Measurements from ENCODE around the gene FKBP15. TPM values are rescaled to one million over a fixed set of nuclear protein-coding genes. Genes with fewer than 3 reads are reported as not detected.

The FKBP15 gene
- total RNA-seq, 1 donor from 2014 or later = 30.0 TPM

DNA sequence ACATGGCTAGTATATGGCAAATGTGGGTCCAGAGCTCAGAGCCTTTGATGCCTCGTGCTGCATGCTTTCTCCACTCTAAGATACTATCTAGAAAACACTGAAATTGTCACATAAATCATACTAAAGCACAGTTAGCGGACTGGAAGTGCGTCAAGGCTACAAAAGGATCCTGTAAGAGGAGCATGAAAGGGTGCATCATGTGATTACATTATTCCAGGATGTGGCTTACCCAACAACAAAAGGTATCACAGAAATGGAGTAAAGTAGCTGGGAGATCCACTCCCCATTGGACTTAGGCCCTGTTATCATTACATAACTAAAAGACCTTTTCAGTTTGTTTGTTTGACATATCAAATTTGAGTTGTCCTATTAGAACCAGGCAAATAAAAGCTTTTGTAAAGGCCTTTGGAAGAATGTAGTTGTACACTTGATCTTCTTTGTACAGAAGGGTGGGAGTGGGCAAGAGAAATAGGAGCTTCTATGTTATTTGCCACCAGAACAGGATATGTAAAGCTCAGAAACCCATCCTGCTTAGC is 7.1 kb upstream of the FKBP15 start:
- Mint-ChIP-seq H3K27me3 (ENCODE audit: low read depth) (no peaks in the 10 kb centered on the region), H3K27ac (no peak overlapping the region), H3K4me3 (no peak overlapping the region), H3K36me3 (peaks cover 6% of the 10 kb centered on the region), H3K4me1 (peaks cover 8% of the 10 kb centered on the region), H3K9me3 (no peaks in the 10 kb centered on the region)
- DNase-seq (ENCODE audit: low spot score in 2 of 2, unreplicated experiment in 2 of 2) = no peak
- TF ChIP-seq, protein P1, sequence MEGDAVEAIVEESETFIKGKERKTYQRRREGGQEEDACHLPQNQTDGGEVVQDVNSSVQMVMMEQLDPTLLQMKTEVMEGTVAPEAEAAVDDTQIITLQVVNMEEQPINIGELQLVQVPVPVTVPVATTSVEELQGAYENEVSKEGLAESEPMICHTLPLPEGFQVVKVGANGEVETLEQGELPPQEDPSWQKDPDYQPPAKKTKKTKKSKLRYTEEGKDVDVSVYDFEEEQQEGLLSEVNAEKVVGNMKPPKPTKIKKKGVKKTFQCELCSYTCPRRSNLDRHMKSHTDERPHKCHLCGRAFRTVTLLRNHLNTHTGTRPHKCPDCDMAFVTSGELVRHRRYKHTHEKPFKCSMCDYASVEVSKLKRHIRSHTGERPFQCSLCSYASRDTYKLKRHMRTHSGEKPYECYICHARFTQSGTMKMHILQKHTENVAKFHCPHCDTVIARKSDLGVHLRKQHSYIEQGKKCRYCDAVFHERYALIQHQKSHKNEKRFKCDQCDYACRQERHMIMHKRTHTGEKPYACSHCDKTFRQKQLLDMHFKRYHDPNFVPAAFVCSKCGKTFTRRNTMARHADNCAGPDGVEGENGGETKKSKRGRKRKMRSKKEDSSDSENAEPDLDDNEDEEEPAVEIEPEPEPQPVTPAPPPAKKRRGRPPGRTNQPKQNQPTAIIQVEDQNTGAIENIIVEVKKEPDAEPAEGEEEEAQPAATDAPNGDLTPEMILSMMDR (IDR thresholded peaks at IDR 0.05; ENCODE audit: unreplicated experiment) = no peak

DNA sequence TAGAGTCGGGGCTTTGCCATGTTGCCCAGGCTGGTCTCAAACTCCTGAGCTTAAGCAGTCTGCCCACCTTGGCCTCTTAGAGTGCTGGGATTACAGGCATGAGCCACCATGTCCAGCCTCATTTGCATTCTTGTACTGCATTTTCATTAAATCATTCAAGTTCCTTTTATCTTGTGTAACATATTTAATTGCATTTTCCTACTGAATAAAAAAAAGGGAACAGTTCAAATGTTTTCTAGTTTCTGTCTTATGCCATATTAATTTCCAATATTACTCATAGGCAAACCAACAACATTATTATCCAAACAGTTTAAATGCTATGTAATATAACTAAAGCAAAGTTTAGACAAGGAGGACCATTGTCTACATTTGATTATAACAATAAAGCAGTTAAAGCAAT is 6.4 kb upstream of the FKBP15 start:
- H3K4me3 Mint-ChIP-seq = no peak overlapping the region
- no peak overlapping the region for H3K27ac Mint-ChIP-seq
- DNase-seq (ENCODE audit: low spot score in 2 of 2, unreplicated experiment in 2 of 2) = no peak
- no peaks in the 10 kb centered on the region for H3K27me3 Mint-ChIP-seq (ENCODE audit: low read depth)
- TF ChIP-seq, protein P1 (IDR thresholded peaks at IDR 0.05; ENCODE audit: unreplicated experiment) = no peak
- H3K9me3 Mint-ChIP-seq = no peaks in the 10 kb centered on the region
- H3K36me3 Mint-ChIP-seq = peaks cover 6% of the 10 kb centered on the region
- H3K4me1 Mint-ChIP-seq = peaks cover 13% of the 10 kb centered on the region

DNA sequence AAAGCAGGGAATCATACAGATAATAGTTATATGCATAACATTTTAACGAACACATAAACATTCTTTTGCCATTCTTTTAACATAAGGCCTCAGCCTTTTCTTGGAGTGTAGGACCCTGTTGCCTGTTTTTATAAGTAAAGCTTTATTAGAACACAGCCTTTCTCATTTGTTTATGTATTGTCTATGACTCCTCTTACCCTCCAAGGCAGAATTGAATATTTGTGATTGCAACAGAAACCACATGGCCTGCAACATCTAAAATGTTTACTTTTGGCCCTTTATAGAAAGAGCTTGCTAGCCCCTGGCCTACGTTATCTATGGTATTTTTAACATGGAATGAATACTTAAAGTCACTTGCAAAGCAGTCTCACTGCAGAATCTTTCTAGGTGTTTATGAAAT is 2.9 kb upstream of the FKBP15 start:
- DNase-seq (ENCODE audit: low spot score in 2 of 2, unreplicated experiment in 2 of 2) = no peak
- Mint-ChIP-seq H3K36me3 (peaks cover 6% of the 10 kb centered on the region), H3K9me3 (no peaks in the 10 kb centered on the region), H3K4me3 (no peak overlapping the region), H3K27me3 (ENCODE audit: low read depth) (no peaks in the 10 kb centered on the region), H3K4me1 (peaks cover 35% of the 10 kb centered on the region), H3K27ac (no peak overlapping the region)
- TF ChIP-seq, protein P1 (IDR thresholded peaks at IDR 0.05; ENCODE audit: unreplicated experiment) = no peak

DNA sequence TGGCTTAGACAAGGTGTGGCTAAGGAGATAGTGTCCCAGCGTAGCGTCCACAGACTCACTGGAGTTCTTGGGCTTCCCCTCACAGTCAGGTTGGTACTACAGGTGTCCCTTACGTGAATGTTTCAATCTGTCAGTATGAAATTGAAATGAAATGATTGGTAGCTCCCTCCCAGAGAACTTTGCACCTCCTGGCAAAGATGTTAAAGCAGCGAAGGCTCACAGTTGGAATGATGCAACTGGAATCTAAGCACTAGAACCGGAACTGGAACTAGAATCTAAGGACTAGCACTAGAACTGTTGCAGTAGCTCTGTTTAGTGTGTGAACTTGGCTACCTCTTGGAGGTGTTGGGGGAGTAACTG is 1.4 kb upstream of the FKBP15 start:
- peak overlapping the region; percentile 99 for H3K27ac Mint-ChIP-seq
- H3K36me3 Mint-ChIP-seq = peaks cover 6% of the 10 kb centered on the region
- no peak for DNase-seq (ENCODE audit: low spot score in 2 of 2, unreplicated experiment in 2 of 2)

DNA sequence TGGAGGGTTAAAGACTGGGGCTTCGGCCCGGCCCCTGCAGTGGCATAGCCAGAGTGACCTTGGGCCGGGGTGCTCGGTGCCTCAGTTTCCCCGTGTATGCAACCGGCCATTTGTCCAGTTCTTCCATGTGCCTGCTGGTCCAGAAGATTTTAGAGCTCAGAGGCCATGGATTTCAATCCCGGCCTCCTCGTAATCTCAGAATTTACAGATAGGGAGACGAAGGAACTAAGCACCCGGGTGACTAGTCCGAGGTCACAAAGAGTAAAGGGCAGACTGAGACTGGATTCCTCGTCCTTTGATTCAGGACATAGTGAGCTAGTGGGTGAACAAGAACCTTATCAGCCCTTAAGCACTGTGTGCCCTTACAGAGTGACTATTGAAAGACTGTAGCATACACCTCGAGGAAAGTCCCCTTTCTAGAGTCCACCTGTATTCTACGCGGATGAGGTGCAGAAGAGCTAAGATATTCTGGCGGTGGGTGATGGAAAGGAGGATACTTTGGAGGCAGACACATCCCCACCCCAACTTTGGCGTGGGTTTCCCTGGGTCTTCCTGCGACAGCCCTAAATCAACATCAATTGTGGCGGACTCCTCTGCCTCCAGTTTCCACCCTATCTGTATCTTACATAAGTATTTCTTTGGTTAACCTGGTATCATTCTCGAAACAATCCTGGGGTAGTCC is 864 bp upstream of the FKBP15 start:
- Mint-ChIP-seq H3K4me1 (peaks cover 38% of the 10 kb centered on the region), H3K36me3 (peaks cover 6% of the 10 kb centered on the region), H3K4me3 (peak overlapping the region; percentile 99), H3K27ac (peak overlapping the region; percentile 99), H3K9me3 (no peaks in the 10 kb centered on the region), H3K27me3 (ENCODE audit: low read depth) (no peaks in the 10 kb centered on the region)
- no peak for DNase-seq (ENCODE audit: low spot score in 2 of 2, unreplicated experiment in 2 of 2)
- TF ChIP-seq, protein P1 (IDR thresholded peaks at IDR 0.05; ENCODE audit: unreplicated experiment) = no peak

More for the DNA sequence above, 1.4 kb upstream of the FKBP15 start:
- peak overlapping the region; percentile 99 for H3K4me3 Mint-ChIP-seq
- no peaks in the 10 kb centered on the region for H3K9me3 Mint-ChIP-seq
- H3K27me3 Mint-ChIP-seq (ENCODE audit: low read depth) = no peaks in the 10 kb centered on the region
- TF ChIP-seq, protein P1 (IDR thresholded peaks at IDR 0.05; ENCODE audit: unreplicated experiment) = no peak
- peaks cover 38% of the 10 kb centered on the region for H3K4me1 Mint-ChIP-seq
